GM12878 (cell line): ENCODE results near the gene SON. TPM values are rescaled to one million over a fixed set of nuclear protein-coding genes. Genes with fewer than 3 reads are reported as not detected.

Experiments
- ASH2L ChIP-seq: fragments of 300-600, 200-600 bp; sonication (generic); IDR thresholded peaks from 2 replicates; pipeline ENCODE4 v1.6.1; 2017; ENCODE audit warnings: low read depth, mild to moderate bottlenecking, borderline replicate concordance
- DPF2 ChIP-seq: fragments of 450-650 bp; IDR thresholded peaks from 2 replicates; pipeline ENCODE4 v1.6.1; 2017; ENCODE audit warnings: mild to moderate bottlenecking
- FOS ChIP-seq: IDR thresholded peaks from 3 replicates; pipeline ENCODE4 v1.6.1; 2011; ENCODE audit warnings: borderline replicate concordance; ENCODE audit not compliant: insufficient read length; ENCODE audit errors: extremely low read depth
- GATAD2B ChIP-seq: fragments of 450-650 bp; conservative IDR thresholded peaks from 2 replicates; pipeline ENCODE4 v1.6.1; 2017; ENCODE audit warnings: low read depth, mild to moderate bottlenecking, moderate library complexity
- HCFC1 ChIP-seq: fragments of 150-350 bp; IDR thresholded peaks from 2 replicates; pipeline ENCODE4 v1.6.1; 2014; ENCODE audit warnings: low read length
- KAT2A ChIP-seq: conservative IDR thresholded peaks from 2 replicates; pipeline ENCODE4 v1.6.1; 2011; ENCODE audit warnings: low read depth, low read length; ENCODE audit not compliant: control insufficient read depth
- NFYB ChIP-seq: IDR thresholded peaks from 2 replicates; pipeline ENCODE4 v1.6.1; 2011; ENCODE audit warnings: low read depth, mild to moderate bottlenecking, low read length, improper control_type of control experiment, moderate library complexity; ENCODE audit not compliant: insufficient read depth
- POLR2AphosphoS5 ChIP-seq: IDR thresholded peaks from 2 replicates; pipeline ENCODE4 v1.6.1; 2011; ENCODE audit warnings: mild to moderate bottlenecking, low read length, inconsistent platforms
- SIN3A ChIP-seq: IDR thresholded peaks from 2 replicates; pipeline ENCODE4 v1.6.1; 2012; ENCODE audit warnings: low read depth, low read length, improper control_type of control experiment
- SIX5 ChIP-seq: IDR thresholded peaks from 2 replicates; pipeline ENCODE4 v1.6.1; 2011; ENCODE audit warnings: mild to moderate bottlenecking, low read depth, low read length, moderate library complexity; ENCODE audit not compliant: severe bottlenecking
- SMAD1 ChIP-seq: fragments of 450-650 bp; IDR thresholded peaks from 2 replicates; pipeline ENCODE4 v1.6.1; 2018; ENCODE audit warnings: mild to moderate bottlenecking, low read depth; ENCODE audit not compliant: partially characterized antibody
- SMAD5 ChIP-seq: IDR thresholded peaks from 2 replicates; pipeline ENCODE4 v1.6.1; 2016; ENCODE audit warnings: antibody characterized with exemption, low read depth
- SMARCA5 ChIP-seq: fragments of 450-650 bp; IDR thresholded peaks from 2 replicates; pipeline ENCODE4 v1.6.1; 2017; ENCODE audit warnings: mild to moderate bottlenecking
- SUPT20H ChIP-seq: IDR thresholded peaks from 2 replicates; pipeline ENCODE4 v1.6.1; 2011; ENCODE audit warnings: low read depth, mild to moderate bottlenecking, low read length, moderate library complexity, borderline replicate concordance; ENCODE audit not compliant: control insufficient read depth
- TBL1XR1 ChIP-seq: IDR thresholded peaks from 2 replicates; pipeline ENCODE4 v1.6.1; 2012; ENCODE audit warnings: low read depth, low read length, improper control_type of control experiment
- TCF7 ChIP-seq: IDR thresholded peaks from 2 replicates; pipeline ENCODE4 v1.6.1; 2014; ENCODE audit warnings: antibody characterized with exemption, borderline replicate concordance
- ZBED1 ChIP-seq: IDR thresholded peaks from 2 replicates; pipeline ENCODE4 v1.6.1; 2016; ENCODE audit warnings: borderline replicate concordance
- ZNF207 ChIP-seq: fragments of 450-650 bp; IDR thresholded peaks from 2 replicates; pipeline ENCODE4 v1.6.1; 2014; ENCODE audit warnings: antibody characterized with exemption, mild to moderate bottlenecking, borderline replicate concordance
- polyA plus RNA-seq, 11 experiments: library from polyadenylated mRNA; depleted of rRNA in 4 of 11; unstranded in 6 of 11; stranded (reverse) in 5 of 11; fragments of >200 nt; fragmentation: Nextera tagmentation in 4 of 11; fragmentation: Illumina TruSeq in 1 of 11; extraction: Ambion mirVana in 4 of 11; extraction: Trizol in 1 of 11; gene quantifications; 1 replicate in 1 of 11; 2 replicates in 10 of 11; pipeline versions ENCODE4 v1.2.1 to v1.2.3, GENCODE V29; 2011 to 2016; ENCODE audit warnings: inconsistent platforms in 2 of 11, missing spikeins in 2 of 11, low read depth in 1 of 11
- total RNA-seq, 4 experiments: library from RNA; depleted of rRNA in 3 of 4; stranded (reverse); fragments of >200 nt in 3 of 4; fragmentation: Illumina TruSeq in 1 of 4; extraction: Trizol in 1 of 4; gene quantifications; 2 replicates each; pipeline versions ENCODE4 v1.2.1 to v1.2.3, GENCODE V29; 2013 to 2021
- TF ChIP-seq, protein P1 (sequence below): fragments of 450-650 bp; IDR thresholded peaks from 2 replicates; pipeline ENCODE4 v1.6.1; 2017; ENCODE audit warnings: mild to moderate bottlenecking, moderate library complexity
- TF ChIP-seq, protein P2 (sequence below): fragments of 450-650 bp; IDR thresholded peaks from 2 replicates; pipeline ENCODE4 v1.6.1; 2017; ENCODE audit warnings: mild to moderate bottlenecking
- TF ChIP-seq, protein P3 (sequence below): fragments of 450-650 bp; IDR thresholded peaks from 2 replicates; pipeline ENCODE4 v1.6.1; 2018; ENCODE audit warnings: borderline replicate concordance, mild to moderate bottlenecking; ENCODE audit not compliant: partially characterized antibody

The SON gene
- total and polyA plus RNA-seq, 10 of the 15 experiments (the other 5 are each of a cell fraction or from before 2014, with no cell fraction given): 95.7 to 788 (median 251) TPM

DNA sequence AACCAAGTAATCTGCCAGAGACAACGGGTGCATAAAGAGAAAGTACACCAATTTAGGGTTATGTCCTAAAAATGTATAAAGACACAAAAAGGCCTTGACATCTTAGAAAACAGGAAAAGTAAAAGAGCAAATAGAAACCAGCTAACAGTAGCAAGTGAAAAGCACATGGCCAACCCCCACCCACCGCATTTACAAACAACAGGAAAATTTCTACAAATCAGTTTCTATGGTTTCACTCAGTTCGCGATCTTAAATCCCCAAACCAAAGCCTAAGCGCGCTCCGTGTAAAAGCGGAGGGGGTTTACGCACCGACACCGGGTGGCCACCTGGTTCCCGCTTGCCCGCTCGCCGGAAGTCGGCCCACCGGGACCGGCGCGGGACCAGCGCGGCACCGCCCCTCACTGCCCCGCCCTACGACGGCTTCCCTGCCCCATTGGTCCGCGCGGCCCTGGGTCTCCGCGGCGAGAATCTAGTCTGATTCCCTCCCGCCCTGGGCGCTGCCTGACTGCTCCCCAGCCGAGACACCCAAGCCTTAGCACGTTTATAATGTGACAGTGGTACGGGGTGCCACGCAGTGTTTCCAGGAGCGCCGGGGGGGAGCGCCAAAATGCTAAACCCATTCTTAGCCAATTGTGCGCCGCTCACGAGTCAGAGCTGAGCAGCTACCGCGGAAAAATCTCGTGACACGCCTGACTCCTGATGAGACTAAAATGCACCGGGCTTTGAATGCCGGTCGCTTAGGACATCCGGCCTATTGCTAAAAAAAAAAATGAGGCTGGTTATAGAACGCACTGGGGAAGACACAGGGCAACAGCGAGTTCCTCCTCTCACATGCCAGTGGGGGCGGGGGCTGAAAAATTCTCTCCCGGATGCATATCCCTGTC, 840 bp upstream of the SON start, which contains the start of gene GART (continued):
- TF ChIP-seq, protein P1, sequence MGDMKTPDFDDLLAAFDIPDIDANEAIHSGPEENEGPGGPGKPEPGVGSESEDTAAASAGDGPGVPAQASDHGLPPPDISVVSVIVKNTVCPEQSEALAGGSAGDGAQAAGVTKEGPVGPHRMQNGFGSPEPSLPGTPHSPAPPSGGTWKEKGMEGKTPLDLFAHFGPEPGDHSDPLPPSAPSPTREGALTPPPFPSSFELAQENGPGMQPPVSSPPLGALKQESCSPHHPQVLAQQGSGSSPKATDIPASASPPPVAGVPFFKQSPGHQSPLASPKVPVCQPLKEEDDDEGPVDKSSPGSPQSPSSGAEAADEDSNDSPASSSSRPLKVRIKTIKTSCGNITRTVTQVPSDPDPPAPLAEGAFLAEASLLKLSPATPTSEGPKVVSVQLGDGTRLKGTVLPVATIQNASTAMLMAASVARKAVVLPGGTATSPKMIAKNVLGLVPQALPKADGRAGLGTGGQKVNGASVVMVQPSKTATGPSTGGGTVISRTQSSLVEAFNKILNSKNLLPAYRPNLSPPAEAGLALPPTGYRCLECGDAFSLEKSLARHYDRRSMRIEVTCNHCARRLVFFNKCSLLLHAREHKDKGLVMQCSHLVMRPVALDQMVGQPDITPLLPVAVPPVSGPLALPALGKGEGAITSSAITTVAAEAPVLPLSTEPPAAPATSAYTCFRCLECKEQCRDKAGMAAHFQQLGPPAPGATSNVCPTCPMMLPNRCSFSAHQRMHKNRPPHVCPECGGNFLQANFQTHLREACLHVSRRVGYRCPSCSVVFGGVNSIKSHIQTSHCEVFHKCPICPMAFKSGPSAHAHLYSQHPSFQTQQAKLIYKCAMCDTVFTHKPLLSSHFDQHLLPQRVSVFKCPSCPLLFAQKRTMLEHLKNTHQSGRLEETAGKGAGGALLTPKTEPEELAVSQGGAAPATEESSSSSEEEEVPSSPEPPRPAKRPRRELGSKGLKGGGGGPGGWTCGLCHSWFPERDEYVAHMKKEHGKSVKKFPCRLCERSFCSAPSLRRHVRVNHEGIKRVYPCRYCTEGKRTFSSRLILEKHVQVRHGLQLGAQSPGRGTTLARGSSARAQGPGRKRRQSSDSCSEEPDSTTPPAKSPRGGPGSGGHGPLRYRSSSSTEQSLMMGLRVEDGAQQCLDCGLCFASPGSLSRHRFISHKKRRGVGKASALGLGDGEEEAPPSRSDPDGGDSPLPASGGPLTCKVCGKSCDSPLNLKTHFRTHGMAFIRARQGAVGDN: peak; percentile 59; the same call in 1 of the 2 replicates
- TF ChIP-seq SUPT20H (no peak), KAT2A (no peak), NFYB (peak; percentile 65; the same call in 1 of the 2 replicates), SIN3A (peak; percentile 78; the same call in 1 of the 2 replicates), HCFC1 (peak; percentile 47), FOS (no peak), ASH2L (0 out of 2 replicates have a peak, but pooled peaks have one; percentile 62), GATAD2B (no peak; the same call in 1 of the 2 replicates), POLR2AphosphoS5 (peak; percentile 85; the same call in 1 of the 2 replicates), SIX5 (no peak), SMAD5 (peak; percentile 40; the same call in 1 of the 2 replicates), ZNF207 (no peak), DPF2 (peak; percentile 42), ZBED1 (no peak), TBL1XR1 (0 out of 2 replicates have a peak, but pooled peaks have one; percentile 5), SMARCA5 (0 out of 2 replicates have a peak, but pooled peaks have one; percentile 45), SMAD1 (no peak), TCF7 (no peak)
- TF ChIP-seq, protein P2, sequence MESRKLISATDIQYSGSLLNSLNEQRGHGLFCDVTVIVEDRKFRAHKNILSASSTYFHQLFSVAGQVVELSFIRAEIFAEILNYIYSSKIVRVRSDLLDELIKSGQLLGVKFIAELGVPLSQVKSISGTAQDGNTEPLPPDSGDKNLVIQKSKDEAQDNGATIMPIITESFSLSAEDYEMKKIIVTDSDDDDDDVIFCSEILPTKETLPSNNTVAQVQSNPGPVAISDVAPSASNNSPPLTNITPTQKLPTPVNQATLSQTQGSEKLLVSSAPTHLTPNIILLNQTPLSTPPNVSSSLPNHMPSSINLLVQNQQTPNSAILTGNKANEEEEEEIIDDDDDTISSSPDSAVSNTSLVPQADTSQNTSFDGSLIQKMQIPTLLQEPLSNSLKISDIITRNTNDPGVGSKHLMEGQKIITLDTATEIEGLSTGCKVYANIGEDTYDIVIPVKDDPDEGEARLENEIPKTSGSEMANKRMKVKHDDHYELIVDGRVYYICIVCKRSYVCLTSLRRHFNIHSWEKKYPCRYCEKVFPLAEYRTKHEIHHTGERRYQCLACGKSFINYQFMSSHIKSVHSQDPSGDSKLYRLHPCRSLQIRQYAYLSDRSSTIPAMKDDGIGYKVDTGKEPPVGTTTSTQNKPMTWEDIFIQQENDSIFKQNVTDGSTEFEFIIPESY: no peak
- TF ChIP-seq, protein P3, sequence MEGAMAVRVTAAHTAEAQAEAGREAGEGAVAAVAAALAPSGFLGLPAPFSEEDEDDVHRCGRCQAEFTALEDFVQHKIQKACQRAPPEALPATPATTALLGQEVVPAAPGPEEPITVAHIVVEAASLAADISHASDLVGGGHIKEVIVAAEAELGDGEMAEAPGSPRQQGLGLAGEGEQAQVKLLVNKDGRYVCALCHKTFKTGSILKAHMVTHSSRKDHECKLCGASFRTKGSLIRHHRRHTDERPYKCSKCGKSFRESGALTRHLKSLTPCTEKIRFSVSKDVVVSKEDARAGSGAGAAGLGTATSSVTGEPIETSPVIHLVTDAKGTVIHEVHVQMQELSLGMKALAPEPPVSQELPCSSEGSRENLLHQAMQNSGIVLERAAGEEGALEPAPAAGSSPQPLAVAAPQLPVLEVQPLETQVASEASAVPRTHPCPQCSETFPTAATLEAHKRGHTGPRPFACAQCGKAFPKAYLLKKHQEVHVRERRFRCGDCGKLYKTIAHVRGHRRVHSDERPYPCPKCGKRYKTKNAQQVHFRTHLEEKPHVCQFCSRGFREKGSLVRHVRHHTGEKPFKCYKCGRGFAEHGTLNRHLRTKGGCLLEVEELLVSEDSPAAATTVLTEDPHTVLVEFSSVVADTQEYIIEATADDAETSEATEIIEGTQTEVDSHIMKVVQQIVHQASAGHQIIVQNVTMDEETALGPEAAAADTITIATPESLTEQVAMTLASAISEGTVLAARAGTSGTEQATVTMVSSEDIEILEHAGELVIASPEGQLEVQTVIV: no peak
